Lower leg skin (tissue), 3 donors: ENCODE results near the gene DYRK4.

Source experiments
- CTCF ChIP-seq, 3 donors: fragments of 450-650 bp; IDR thresholded peaks; one replicate each; pipeline ENCODE4 v1.5.1; 2016; ENCODE audit warnings: antibody characterized with exemption in 3 of 3, mild to moderate bottlenecking in 3 of 3, moderate library complexity in 2 of 3
- POLR2A ChIP-seq, 2 donors: fragments of 450-650 bp; IDR thresholded peaks; one replicate each; pipeline ENCODE4 v1.6.1; 2016 to 2017; ENCODE audit warnings: antibody characterized with exemption in 2 of 2, mild to moderate bottlenecking in 1 of 2, moderate library complexity in 1 of 2

- TF ChIP-seq CTCF (IDR thresholded peaks at IDR 0.05), result no peak
- TF ChIP-seq POLR2A (IDR thresholded peaks at IDR 0.05), result no peak
These were observed 23.5 kb upstream of the DYRK4 start, which contains the start of gene RAD51AP1 for GRCh38 chr12:4538207-4539160.
